GM10266 (cell line): ENCODE data around the gene MAPK10.

Experiments
- DNase-seq: peaks from one replicate; pipeline ENCODE4 v3.0.0; 2012; ENCODE audit errors: extremely low spot score
- TF ChIP-seq, protein P1 (sequence below): IDR thresholded peaks from 2 replicates; pipeline ENCODE4 v1.5.1; 2012; ENCODE audit warnings: mild to moderate bottlenecking, low read depth; ENCODE audit not compliant: control insufficient read depth, insufficient read depth; ENCODE audit errors: missing control alignments

Gene MAPK10

DNA sequence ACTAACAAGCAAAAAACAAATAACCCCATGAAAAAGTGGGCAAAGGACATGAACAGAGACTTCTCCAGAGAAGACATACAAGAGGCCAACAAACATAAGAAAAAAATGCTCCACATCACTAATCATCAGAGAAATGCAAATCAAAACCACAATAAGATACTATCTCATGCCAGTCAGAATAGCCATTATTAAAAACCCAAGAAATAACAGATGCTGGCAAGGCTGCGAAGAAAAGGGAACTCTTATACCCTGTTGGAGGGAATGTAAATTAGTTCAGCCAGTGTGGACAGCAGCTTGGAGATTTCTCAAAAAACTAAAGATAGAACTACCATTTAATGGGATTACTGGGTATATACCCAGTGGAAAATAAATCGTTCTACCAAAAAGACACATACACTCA lies 79.6 kb downstream of the MAPK10 start:
- no peak for DNase-seq
- TF ChIP-seq, protein P1, sequence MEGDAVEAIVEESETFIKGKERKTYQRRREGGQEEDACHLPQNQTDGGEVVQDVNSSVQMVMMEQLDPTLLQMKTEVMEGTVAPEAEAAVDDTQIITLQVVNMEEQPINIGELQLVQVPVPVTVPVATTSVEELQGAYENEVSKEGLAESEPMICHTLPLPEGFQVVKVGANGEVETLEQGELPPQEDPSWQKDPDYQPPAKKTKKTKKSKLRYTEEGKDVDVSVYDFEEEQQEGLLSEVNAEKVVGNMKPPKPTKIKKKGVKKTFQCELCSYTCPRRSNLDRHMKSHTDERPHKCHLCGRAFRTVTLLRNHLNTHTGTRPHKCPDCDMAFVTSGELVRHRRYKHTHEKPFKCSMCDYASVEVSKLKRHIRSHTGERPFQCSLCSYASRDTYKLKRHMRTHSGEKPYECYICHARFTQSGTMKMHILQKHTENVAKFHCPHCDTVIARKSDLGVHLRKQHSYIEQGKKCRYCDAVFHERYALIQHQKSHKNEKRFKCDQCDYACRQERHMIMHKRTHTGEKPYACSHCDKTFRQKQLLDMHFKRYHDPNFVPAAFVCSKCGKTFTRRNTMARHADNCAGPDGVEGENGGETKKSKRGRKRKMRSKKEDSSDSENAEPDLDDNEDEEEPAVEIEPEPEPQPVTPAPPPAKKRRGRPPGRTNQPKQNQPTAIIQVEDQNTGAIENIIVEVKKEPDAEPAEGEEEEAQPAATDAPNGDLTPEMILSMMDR: no peak

DNA sequence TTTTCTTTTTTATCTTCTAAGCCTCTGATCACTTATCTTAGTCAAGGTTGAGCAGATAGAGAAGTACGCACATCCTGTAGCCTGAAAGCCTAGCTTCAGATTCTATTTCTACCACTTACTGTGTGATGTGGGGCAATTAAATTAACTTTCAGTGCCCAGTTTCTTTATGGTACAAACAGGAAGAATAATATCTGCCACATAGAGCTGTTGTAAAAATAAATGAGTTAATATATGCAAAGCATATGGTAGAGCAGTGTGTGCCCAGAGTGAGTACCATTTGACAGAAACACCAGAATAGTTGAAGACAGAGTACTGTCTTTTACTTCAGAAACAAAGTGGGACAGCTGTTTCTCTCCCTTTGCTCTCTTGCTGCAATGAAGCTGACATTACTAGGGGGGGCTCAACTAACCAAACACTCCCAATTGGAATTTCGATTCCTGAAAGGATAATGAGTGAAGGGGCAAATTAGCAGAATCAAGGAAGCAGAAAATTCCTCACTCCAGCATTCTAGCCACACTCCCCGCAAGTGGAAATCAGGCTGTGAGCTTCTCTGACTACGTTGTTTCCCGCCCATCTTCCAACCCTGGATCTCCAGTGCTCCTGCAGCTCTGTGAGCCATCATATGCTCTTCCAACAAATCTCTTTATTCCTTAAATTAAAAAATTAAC lies 80.4 kb downstream of the MAPK10 start:
- no peak for DNase-seq

DNA sequence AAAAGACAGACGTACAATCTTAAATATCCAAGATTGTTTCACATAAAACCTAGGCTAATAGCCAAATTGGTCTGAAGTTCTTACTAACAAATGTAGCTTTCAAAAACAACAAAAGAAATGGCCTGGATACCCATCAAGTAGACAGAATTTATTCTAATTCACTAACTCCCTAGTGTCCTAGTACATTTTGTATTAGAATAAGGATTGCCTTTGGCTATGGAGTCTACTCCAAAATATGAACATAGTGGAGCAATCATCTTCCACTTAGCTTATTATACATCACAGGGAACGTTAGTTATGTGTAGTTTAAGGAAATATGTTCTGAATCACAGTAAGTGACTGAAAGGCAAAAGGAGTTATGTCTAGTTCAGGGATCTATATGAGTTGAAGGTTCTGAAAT lies 81.7 kb downstream of the MAPK10 start:
- no peak for DNase-seq
- TF ChIP-seq, protein P1: no peak

More for the DNA sequence above, 80.4 kb downstream of the MAPK10 start:
- TF ChIP-seq, protein P1: no peak

DNA sequence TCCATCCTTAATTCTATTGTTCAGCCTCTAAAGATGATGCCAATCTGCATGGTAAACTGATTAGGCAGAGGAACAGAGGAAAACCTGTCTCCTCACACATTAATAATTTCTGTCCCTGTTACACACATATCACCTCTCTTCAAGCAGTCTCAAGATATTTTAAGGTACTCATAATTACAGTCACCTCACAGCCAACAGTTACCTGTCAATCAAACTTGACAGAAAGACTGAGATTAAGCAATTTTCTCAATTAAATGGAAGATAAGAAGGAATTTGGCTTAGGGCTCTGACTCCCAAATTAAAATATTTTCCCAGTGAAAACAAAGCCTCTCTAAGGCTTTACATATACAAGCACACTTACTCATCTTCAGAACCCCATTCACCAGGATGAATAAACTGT lies 85.2 kb downstream of the MAPK10 start:
- no peak for DNase-seq
- TF ChIP-seq, protein P1: no peak

DNA sequence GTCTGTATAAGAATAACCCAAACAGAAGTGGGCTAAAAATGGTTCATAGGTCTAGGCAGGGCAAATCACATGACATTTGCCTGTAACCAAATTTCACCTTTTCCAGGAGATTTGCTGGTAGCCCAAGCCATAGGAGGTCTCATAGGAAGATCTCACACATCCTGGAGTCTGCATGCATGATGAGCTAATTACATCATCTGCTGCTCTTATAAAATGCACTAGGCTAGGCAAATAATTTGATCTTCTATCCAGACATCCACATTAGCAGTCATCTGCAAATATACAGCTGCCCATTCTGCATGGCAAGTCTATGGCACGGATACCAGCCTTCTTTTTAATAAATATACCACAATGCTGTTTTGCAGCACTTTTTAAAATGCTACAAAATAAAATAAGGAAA lies 87.2 kb downstream of the MAPK10 start:
- TF ChIP-seq, protein P1: no peak
- no peak for DNase-seq

DNA sequence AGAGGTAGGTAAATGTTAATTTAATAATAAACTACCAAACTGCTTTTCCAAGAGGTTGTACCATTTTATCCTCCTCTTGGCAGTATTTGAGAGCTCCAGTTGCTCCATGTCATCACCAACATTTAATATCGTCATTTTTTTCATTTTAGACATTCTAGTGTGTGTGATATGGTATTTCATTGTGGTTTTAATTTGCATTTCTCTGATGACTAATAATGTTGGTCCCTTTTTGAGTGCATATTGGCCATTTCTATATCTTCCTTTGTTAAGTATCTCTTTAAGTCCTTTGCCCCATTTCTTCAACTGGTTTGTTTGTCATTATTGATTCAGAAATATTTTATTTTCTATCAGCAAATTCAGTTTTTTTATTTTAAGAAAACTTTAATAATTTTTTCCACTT lies 88.8 kb downstream of the MAPK10 start:
- no peak for DNase-seq
- TF ChIP-seq, protein P1: no peak

DNA sequence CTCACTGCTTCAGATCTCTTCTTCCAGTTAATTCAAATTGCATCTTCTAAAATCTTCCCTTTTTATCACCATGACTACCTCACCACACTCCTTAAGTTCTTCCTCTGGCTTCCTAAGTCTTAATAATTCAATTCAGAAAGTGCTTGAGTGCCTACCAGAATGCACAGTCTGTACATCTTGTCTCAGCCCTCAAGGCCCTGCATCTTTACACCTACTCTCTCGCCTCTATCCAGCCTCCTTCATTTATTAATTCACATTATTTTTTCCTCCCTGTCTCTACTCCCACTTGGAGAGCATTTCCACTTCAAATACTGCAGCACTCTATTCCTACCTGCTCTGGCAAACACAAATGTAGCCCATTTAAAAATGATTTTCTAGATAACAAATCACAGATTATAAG lies 90.5 kb downstream of the MAPK10 start:
- no peak for DNase-seq
- TF ChIP-seq, protein P1: no peak
